Thyroid gland (tissue), 4 donors: Measurements from ENCODE around the gene GFRA3.
"Not testable (repeated sequence)": the region's sequence is repeated elsewhere in the genome, so short reads cannot be mapped to it uniquely, and the experiment has no call there.

Experiments used
- POLR2A ChIP-seq, 2 donors: fragments of 450-650 bp; IDR thresholded peaks; one replicate each; pipeline ENCODE4 v1.6.1; 2017; ENCODE audit warnings: antibody characterized with exemption in 2 of 2, mild to moderate bottlenecking in 2 of 2, moderate library complexity in 1 of 2
- TF ChIP-seq, protein P1 (sequence below), 6 experiments: fragments of 200-600 bp in 3 of 6; fragments of 450-650 bp in 3 of 6; sonication (generic) in 3 of 6; IDR thresholded peaks; one replicate each; pipeline ENCODE4 v1.5.1; 2016 to 2019; ENCODE audit warnings: antibody characterized with exemption in 6 of 6, mild to moderate bottlenecking in 2 of 6, inconsistent platforms in 1 of 6, moderate library complexity in 1 of 6

DNA sequence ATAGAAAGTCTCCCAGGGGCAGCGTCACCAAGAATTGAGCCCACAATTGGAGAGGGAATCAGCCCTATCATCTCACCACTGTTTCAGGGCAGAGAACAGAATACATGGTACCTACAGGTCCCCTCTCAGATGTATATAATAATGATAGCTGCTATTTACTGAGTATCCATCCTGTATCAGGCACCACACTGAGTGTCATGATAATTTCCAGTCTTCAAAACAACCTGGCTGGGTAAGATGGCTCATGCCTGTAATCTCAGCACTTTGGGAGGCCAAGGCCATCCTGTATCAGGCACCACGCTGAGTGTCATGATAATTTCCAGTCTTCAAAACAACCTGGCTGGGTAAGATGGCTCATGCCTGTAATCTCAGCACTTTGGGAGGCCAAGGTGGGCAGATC is 26.6 kb downstream of the GFRA3 start:
- TF ChIP-seq, protein P1, sequence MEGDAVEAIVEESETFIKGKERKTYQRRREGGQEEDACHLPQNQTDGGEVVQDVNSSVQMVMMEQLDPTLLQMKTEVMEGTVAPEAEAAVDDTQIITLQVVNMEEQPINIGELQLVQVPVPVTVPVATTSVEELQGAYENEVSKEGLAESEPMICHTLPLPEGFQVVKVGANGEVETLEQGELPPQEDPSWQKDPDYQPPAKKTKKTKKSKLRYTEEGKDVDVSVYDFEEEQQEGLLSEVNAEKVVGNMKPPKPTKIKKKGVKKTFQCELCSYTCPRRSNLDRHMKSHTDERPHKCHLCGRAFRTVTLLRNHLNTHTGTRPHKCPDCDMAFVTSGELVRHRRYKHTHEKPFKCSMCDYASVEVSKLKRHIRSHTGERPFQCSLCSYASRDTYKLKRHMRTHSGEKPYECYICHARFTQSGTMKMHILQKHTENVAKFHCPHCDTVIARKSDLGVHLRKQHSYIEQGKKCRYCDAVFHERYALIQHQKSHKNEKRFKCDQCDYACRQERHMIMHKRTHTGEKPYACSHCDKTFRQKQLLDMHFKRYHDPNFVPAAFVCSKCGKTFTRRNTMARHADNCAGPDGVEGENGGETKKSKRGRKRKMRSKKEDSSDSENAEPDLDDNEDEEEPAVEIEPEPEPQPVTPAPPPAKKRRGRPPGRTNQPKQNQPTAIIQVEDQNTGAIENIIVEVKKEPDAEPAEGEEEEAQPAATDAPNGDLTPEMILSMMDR (IDR thresholded peaks at IDR 0.05) = not testable (repeated sequence)
- not testable (repeated sequence) for TF ChIP-seq POLR2A (IDR thresholded peaks at IDR 0.05)
